Testis (tissue), 2 donors: ENCODE results near the gene SHB.

Source experiments
- CTCF ChIP-seq, 3 experiments: fragments of 450-650 bp in 2 of 3; fragments of 200-600 bp in 1 of 3; sonication (generic) in 1 of 3; IDR thresholded peaks; one replicate each; pipeline ENCODE4 v1.5.1; 2016 to 2019; ENCODE audit warnings: antibody characterized with exemption in 3 of 3, mild to moderate bottlenecking in 2 of 3, moderate library complexity in 1 of 3
- POLR2A ChIP-seq: fragments of 450-650 bp; IDR thresholded peaks from one replicate; pipeline ENCODE4 v1.6.1; 2017; ENCODE audit warnings: antibody characterized with exemption, mild to moderate bottlenecking, moderate library complexity

GRCh38 chr9:37984672-37985611, 84.1 kb downstream of the SHB start:
- TF ChIP-seq CTCF (IDR thresholded peaks at IDR 0.05) (no peak), POLR2A (no peak)
